ENCODE measurements around the gene TBPL2.

TBPL2 gene

GRCh38 chr14:55446127-55446736, 5.8 kb upstream of the TBPL2 start:
- peak; percentile 72 for TF ChIP-seq CTCF (IDR thresholded peaks at IDR 0.05; ENCODE audit: low read depth, low read length)
- in situ Hi-C loops (cut with HindIII; ENCODE audit: low sequenced_read_pairs) = no loop called here
- peak; percentile 84 for DNase-seq (ENCODE audit: low read depth, low spot score)
- H3K4me3 ChIP-seq (ENCODE audit: low read depth, low read length) = no peak overlapping the region

- DNase-seq (ENCODE audit: low read depth, low spot score) = no peak
- in situ Hi-C loops (cut with HindIII; ENCODE audit: low sequenced_read_pairs) = no loop called here
- H3K4me3 ChIP-seq (ENCODE audit: low read depth, low read length) = no peak overlapping the region
- TF ChIP-seq CTCF (IDR thresholded peaks at IDR 0.05; ENCODE audit: low read depth, low read length) = no peak
These were observed 870 bp upstream of the TBPL2 start for GRCh38 chr14:55441286-55441685.

DNA sequence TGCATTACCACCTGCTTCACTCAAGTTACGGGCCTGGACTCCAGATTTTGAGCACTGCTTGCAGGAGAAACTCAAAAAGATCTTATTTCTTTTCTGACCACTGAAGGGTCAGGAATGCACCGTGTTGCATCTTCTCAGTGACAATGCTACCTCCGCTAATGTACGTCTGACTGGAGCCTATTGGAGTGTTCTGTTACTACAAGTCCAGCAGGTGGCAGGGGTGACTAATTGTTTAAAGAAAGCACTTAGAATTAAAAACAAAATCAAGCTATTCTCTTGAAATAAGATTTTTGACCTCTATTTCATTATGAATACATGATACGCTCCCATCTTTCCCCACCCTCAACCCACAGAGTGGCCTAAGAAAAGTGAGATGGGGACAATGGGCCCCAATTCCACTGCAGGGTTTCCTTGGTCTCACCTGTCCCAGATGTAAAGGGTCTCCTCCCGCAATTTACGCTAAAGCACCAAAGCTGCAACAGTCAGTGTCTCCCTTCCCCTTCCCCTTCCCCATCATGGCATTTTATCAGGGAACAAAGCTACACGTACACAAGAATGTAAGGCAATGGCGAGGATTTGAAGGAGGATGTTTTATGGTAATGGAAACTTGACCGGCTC, 2.2 kb downstream of the TBPL2 start:
- peak; percentile 58 for TF ChIP-seq CTCF (IDR thresholded peaks at IDR 0.05; ENCODE audit: low read depth, low read length)

GRCh38 chr14:55436931-55437330, 3.5 kb downstream of the TBPL2 start:
- DNase-seq (ENCODE audit: low read depth, low spot score) = no peak
- in situ Hi-C loops (cut with HindIII; ENCODE audit: low sequenced_read_pairs) = no loop called here
- no peak for TF ChIP-seq CTCF (IDR thresholded peaks at IDR 0.05; ENCODE audit: low read depth, low read length)
- no peak overlapping the region for H3K4me3 ChIP-seq (ENCODE audit: low read depth, low read length)

More for the DNA sequence above, 2.2 kb downstream of the TBPL2 start:
- DNase-seq (ENCODE audit: low read depth, low spot score) = peak; percentile 71
- in situ Hi-C loops (cut with HindIII; ENCODE audit: low sequenced_read_pairs) = no loop called here
- no peak overlapping the region for H3K4me3 ChIP-seq (ENCODE audit: low read depth, low read length)

- no peak for TF ChIP-seq CTCF (IDR thresholded peaks at IDR 0.05; ENCODE audit: low read depth, low read length)
These were observed 3.9 kb downstream of the TBPL2 start for GRCh38 chr14:55436519-55436918.

DNA sequence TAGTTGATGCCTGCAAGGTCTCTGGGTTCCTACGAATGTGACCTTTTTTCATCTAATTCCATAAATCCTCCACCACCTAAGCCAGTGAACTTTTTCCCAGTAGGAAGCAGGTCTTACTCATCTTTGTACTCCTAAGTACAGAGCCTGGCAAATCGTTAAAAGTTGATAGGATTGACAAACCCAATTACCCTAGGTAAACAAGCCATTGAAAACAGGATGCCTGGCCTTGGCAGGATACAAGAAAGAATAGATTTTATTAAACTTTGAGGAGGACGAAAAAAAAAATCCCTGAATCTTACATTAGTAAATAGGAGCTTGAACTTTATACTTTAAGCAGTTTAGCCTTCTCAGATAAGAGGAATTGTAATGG, 5.6 kb downstream of the TBPL2 start:
- no peak for DNase-seq (ENCODE audit: low read depth, low spot score)
- TF ChIP-seq CTCF (IDR thresholded peaks at IDR 0.05; ENCODE audit: low read depth, low read length) = no peak
- in situ Hi-C loops (cut with HindIII; ENCODE audit: low sequenced_read_pairs) = no loop called here
- no peak overlapping the region for H3K4me3 ChIP-seq (ENCODE audit: low read depth, low read length)

More at GRCh38 chr14:55436519-55436918, 3.9 kb downstream of the TBPL2 start:
- in situ Hi-C loops (cut with HindIII; ENCODE audit: low sequenced_read_pairs) = no loop called here
- DNase-seq (ENCODE audit: low read depth, low spot score) = no peak
- H3K4me3 ChIP-seq (ENCODE audit: low read depth, low read length) = no peak overlapping the region

All from astrocyte of the spinal cord (primary cell).